Measurements from ENCODE around the gene AFF3. TPM values are rescaled to one million over a fixed set of nuclear protein-coding genes. Genes with fewer than 3 reads are reported as not detected.

AFF3 gene
- total and polyA plus RNA-seq, 2 experiments from 2014 or later: 12.0 to 12.8 TPM

DNA sequence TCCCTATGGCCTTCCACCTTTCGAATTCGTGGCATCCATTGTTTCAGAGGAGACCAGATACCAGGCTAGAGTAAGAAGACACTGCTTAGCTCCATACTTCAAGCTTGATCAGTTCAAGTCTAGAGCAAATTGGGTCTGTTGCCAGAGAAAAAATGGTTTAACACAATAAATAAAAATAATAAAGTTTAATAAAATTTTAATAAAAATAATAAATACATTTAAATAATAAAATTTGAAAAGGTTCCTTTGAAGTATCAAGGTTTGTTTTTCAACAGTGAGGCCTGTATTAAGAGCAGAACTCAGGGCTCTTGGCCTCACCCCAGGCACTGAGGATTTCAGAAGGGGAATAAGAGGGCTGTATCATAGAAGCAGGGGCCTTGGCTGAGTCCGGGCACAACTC, 547.0 kb downstream of the AFF3 start:
- TF ChIP-seq, protein P1, sequence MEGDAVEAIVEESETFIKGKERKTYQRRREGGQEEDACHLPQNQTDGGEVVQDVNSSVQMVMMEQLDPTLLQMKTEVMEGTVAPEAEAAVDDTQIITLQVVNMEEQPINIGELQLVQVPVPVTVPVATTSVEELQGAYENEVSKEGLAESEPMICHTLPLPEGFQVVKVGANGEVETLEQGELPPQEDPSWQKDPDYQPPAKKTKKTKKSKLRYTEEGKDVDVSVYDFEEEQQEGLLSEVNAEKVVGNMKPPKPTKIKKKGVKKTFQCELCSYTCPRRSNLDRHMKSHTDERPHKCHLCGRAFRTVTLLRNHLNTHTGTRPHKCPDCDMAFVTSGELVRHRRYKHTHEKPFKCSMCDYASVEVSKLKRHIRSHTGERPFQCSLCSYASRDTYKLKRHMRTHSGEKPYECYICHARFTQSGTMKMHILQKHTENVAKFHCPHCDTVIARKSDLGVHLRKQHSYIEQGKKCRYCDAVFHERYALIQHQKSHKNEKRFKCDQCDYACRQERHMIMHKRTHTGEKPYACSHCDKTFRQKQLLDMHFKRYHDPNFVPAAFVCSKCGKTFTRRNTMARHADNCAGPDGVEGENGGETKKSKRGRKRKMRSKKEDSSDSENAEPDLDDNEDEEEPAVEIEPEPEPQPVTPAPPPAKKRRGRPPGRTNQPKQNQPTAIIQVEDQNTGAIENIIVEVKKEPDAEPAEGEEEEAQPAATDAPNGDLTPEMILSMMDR (IDR thresholded peaks at IDR 0.05; ENCODE audit: low read depth, low read length): no peak
- no peak for DNase-seq (ENCODE audit: low read depth in 1 of 2, low spot score in 1 of 2)
- H3K9me3 ChIP-seq (ENCODE audit: low read depth): no peaks in the 10 kb centered on the region
- peaks cover 11% of the 10 kb centered on the region for H3K4me1 ChIP-seq (ENCODE audit: low read depth)
- no peak overlapping the region for H3K27ac ChIP-seq
- H3K4me3 ChIP-seq: no peak overlapping the region
- H3K27me3 ChIP-seq: no peaks in the 10 kb centered on the region
- H3K36me3 ChIP-seq: no peaks in the 10 kb centered on the region

DNA sequence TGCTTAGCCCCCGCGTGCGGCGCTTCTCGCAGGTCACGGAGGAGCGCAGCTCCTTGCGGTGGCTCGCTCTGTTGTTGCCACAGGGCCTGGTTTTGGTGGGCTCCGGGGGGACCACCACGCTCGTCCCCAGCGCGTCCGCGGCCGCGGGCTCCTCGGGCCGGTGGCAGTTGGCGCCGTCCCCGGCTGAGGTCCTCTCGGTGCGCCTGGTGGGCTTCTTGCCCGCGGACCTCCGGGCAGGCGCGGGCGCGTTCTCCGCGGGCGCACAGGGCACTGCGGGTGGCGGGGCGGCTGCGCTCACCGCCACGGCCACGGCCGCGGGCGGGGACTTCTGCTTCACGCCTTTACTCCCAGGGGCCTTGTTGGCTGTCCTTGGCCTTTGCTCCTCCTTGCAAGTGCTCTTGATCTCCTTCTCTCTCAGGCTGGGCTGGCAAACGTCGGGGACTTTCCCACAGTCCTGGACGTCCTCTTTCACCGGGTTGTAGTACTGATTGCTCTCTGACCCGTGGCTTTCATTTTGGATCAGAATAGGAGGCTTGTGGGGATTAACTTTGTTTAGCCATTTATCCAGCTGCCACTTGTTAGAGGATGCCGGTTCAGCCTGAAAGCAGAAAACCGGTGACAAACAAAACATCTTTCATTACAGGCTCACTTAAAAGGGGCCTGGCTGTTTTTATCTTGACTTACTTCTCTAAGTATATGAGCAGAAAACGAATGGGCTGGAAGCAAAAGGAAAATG, 548.5 kb downstream of the AFF3 start:
- H3K4me1 ChIP-seq (ENCODE audit: low read depth): peaks cover 2% of the 10 kb centered on the region
- DNase-seq (ENCODE audit: low read depth in 1 of 2, low spot score in 1 of 2): no peak
- TF ChIP-seq, protein P1 (IDR thresholded peaks at IDR 0.05; ENCODE audit: low read depth, low read length): no peak
- no peak overlapping the region for H3K4me3 ChIP-seq
- no peaks in the 10 kb centered on the region for H3K9me3 ChIP-seq (ENCODE audit: low read depth)
- no peak overlapping the region for H3K27ac ChIP-seq
- H3K36me3 ChIP-seq: no peaks in the 10 kb centered on the region
- H3K27me3 ChIP-seq: no peaks in the 10 kb centered on the region

DNA sequence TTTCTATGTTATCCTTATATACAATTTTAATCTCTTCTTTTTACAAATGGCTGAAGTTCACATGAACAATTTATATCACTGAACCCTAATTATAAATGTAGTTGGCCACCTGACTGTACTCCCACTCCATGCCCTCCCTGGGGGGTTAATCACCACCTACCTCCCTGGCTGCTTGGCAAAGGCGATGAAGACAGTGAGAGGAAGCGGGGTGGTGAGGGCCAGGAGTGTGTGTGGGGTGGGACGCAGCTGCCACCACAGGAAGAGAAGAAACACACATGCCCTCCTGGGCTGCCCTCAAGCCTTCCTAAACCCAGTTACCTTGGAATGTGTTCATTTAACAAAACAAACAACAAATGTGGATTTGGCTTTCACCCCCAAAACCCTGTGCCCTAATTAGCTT, 565.6 kb downstream of the AFF3 start:
- Histone ChIP-seq H3K4me3 (no peak overlapping the region), H3K36me3 (no peaks in the 10 kb centered on the region), H3K27me3 (no peaks in the 10 kb centered on the region), H3K4me1 (ENCODE audit: low read depth) (no peaks in the 10 kb centered on the region), H3K9me3 (ENCODE audit: low read depth) (no peaks in the 10 kb centered on the region), H3K27ac (no peak overlapping the region)
- TF ChIP-seq, protein P1 (IDR thresholded peaks at IDR 0.05; ENCODE audit: low read depth, low read length): no peak
- DNase-seq (ENCODE audit: low read depth in 1 of 2, low spot score in 1 of 2): no peak

DNA sequence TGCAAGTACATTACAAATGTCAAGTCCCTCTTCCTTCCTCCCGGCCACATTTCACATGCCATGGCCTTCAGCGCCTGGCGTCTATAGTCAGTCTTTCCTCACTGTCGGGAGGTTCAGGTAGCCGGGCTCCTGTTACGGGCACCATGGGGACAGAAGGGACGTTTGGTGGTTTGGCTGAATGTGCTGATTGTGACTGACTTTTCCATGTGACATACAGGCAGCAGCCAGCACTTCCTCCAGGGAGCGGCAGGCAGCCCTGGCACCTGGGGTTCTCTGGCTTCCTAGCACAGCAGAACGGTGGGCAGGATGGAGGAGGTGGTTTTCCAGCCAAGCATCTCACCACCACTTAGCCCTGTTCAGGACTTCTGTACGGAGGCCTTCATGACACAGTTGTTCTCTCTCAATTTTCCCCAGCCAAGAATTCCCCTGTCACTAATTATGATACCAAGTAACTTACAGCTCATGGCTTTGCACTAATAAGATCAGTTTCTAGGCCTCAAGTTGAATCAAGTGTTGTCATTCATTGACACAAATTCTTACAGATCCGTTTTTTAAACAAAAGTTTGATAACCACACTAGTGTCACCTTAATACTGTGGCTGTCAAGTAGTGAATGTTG, 568.6 kb downstream of the AFF3 start:
- Histone ChIP-seq H3K27me3 (no peaks in the 10 kb centered on the region), H3K9me3 (ENCODE audit: low read depth) (no peaks in the 10 kb centered on the region), H3K4me1 (ENCODE audit: low read depth) (no peaks in the 10 kb centered on the region), H3K36me3 (no peaks in the 10 kb centered on the region), H3K4me3 (no peak overlapping the region), H3K27ac (no peak overlapping the region)
- TF ChIP-seq, protein P1 (IDR thresholded peaks at IDR 0.05; ENCODE audit: low read depth, low read length): no peak
- no peak for DNase-seq (ENCODE audit: low read depth in 1 of 2, low spot score in 1 of 2)

DNA sequence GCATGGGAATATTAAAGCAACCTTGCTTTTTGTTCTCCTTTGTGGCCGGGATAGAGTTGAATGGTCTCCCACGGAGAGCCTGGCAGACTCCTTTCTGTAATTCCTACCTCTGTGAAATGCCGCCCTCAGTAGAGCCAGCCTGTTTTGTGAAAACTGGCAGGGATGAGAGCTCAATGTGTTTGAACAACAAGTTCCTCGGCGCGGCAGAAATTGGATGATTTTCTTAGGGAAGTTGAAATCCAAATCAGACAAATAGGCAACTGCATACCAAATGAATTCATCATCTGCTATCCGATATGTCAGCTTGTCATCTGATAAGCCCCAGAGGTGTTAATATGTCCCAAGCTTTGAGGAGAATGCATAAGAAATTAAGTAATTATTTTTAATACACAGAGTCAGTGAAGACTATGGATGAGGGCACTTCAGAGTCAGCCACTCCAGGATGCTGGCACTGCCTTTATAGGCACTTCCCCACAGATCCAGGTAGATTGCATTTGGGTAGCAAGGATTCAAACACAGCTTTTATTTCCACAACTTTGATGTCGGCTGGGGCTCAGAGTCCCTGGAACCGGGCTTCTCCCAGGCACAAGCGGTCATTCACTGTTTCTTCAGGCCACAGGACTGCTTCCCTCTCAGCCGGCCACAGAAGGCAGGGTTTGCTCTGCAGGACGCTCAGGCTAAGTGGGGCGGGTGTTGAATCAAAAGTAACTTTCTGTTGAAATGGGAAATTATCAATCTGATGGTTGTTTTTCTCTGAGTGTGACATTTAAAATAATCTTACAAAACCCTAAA, 569.8 kb downstream of the AFF3 start:
- no peak for DNase-seq (ENCODE audit: low read depth in 1 of 2, low spot score in 1 of 2)
- Histone ChIP-seq H3K9me3 (ENCODE audit: low read depth) (no peaks in the 10 kb centered on the region), H3K27ac (no peak overlapping the region), H3K4me1 (ENCODE audit: low read depth) (no peaks in the 10 kb centered on the region), H3K36me3 (no peaks in the 10 kb centered on the region), H3K4me3 (no peak overlapping the region), H3K27me3 (no peaks in the 10 kb centered on the region)
- TF ChIP-seq, protein P1 (IDR thresholded peaks at IDR 0.05; ENCODE audit: low read depth, low read length): no peak

Measured in cardiac muscle cell (in vitro differentiated cells and primary cell).